Measurements from ENCODE around the gene SIRT2. TPM values are rescaled to one million over a fixed set of nuclear protein-coding genes. Genes with fewer than 3 reads are reported as not detected.

Gene SIRT2
- total RNA-seq, 5 donors from 2014 or later (not counting 1 experiment from before 2014, with no cell fraction given), result 50.7 to 67.6 (median 55.6) TPM

DNA sequence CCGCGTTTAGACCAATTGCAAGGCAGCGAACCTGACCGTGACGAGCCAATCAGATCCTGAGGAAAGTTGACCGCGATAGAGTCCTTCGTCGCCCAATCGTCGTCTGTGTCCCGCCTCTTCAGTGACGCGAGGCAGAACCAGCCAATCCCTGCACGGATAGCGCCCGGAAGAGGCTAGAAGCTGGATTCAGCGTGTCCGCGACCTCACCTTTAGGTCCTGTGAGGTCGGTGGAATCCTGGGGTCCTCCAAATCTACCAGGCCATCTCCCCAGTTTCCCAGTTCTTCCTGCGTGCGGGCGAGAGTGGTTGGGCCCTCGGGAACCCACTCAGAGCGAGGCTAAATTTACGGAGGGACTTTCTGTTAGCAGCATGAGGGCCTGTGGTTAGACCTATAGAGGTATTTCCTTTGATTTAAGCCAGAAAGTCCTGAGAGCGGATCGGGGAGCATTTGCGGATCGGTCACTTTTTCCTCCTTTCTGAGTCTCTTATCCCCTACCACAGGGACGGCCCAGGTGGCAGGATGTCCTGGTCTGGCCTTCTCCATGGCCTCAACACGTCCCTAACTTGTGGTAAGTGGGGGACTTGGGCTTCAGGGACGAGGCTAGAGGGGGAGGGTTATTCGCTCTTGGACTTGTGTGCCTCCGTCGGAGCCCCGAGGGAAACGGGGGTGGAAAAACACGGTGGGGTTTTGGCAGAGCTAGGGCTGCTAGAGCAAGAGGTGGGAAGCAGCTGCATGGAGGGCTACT, 31.5 kb upstream of the SIRT2 start, which contains the start of gene MRPS12:
Gene MRPS12 (plus strand): TSS at position 169 of the 745 bp plus-strand sequence. CDS start 351 bp downstream, at position 520.
- DNase-seq, result peak in 33 of 35 experiments; percentile 96 to 100 (median 98)
- under 1% methylated on average over 31 of the region's 40 CpGs for WGBS (ENCODE audit: insufficient coverage)
- H3K4me1 Mint-ChIP-seq, result peaks cover 34 to 50% (median 39%) of the 10 kb centered on the region in 3 donors

DNA sequence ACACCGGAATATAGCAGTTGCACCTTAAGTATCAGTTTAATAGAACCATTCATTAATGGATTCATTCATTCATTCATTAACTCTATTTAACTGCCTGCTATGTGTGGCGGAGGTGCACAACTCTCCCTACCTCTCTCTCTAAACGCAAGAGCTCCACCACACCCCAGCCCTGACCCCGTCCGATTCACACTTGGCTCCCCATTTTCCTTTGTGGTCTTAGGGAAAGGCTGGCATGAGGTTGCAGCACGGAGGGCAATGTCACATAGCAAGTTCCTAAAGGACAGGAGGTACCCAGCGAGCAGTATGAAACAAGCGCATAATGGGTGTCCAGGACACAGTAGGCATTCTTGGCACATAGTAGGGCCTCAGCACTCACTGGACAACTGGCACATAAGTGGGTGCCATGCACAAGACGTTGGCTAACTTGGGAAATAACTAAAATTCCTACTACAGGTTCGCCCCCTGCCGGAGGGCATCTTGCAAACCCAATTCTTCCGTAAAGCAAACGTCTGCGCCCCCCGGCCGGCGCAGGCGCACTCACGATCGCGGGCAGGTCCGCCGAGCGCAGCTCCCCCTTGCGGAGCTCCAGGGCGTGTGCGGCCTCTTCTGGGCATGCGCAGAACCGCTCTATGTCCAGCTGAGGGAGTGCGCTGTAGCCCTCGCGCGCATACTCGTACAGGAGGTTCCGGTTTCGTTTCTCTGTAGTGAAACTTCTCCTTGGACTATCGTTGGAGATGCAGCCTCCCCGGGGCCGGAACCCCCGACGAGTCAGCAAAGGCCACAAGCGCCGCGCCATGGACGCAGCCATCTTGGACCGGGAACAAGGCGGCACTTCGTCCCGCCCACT, 30.7 kb upstream of the SIRT2 start, which contains the start of gene SARS2:
Gene SARS2 (minus strand): TSS at position 835 of the 847 bp plus-strand sequence. CDS start 27 bp downstream, at position 808.
- ChIA-PET CTCF (interaction anchor here (0.5 to 2.2 kb wide), 23 partner anchors 10 to 556 kb away, joined by 3 to 33 read pairs (median 5); partner anchors contain the start of genes ACTN4 (in 1 of the 2), ECH1 (in 1 of the 2), EIF3K (in 1 of the 2) and FAM98C (in 1 of the 2)), POLR2A (interaction anchor here (0.5 to 2.3 kb wide), 5 partner anchors 24 to 542 kb away, joined by 4 to 23 read pairs (median 8); partner anchors contain the start of genes GGN (in 1 of the 2), NFKBIB (in 1 of the 2) and SIRT2 (in 1 of the 2))
- Mint-ChIP-seq H3K36me3 (peaks cover 21% of the 10 kb centered on the region), H3K9me3 (peaks cover 0 to 5% (median 0%) of the 10 kb centered on the region in 3 donors), H3K4me3 (peak within 1 kb of the TSS; percentile 97 to 99 (median 97)), H3K27ac (peak within 1 kb of the TSS; percentile 96 to 99), H3K27me3 (no peaks in the 10 kb centered on the region), H3K4me1 (peaks cover 34 to 53% (median 39%) of the 10 kb centered on the region in 3 donors)
- peak; percentile 63 to 77 (median 70) for ATAC-seq (replicated peaks in 1 of 4)
- Histone ChIP-seq H3K4me3 (ENCODE audit: control insufficient read depth in 1 of 2, extremely low read depth in 1 of 2, low read length in 1 of 2) (peak within 1 kb of the TSS; percentile 86 to 89), H3K4me1 (ENCODE audit: control insufficient read depth in 1 of 2, extremely low read depth in 1 of 2, insufficient read depth in 2 of 2, low read length in 2 of 2) (peaks cover 10 to 74% of the 10 kb centered on the region in 2 experiments), H3K36me3 (ENCODE audit: control insufficient read depth in 2 of 2, extremely low read depth in 1 of 2, insufficient read depth in 1 of 2, low read length in 1 of 2) (peaks cover 15 to 20% of the 10 kb centered on the region in 2 donors), H3K27me3 (replicated peaks in 1 of 2; ENCODE audit: control insufficient read depth in 2 of 2, extremely low read depth in 1 of 2, insufficient read depth in 2 of 2, low read length in 1 of 2) (no peaks in the 10 kb centered on the region), H3K27ac (ENCODE audit: low read length) (peak within 1 kb of the TSS; percentile 86), H3K9me3 (no peaks in the 10 kb centered on the region)
- DNase-seq, result peak in 32 of 35 experiments; percentile 84 to 98 (median 90)
- WGBS (ENCODE audit: insufficient coverage), result under 1% methylated on average over 45 of the region's 49 CpGs

More for the DNA sequence above, 31.5 kb upstream of the SIRT2 start, which contains the start of gene MRPS12:
- Histone ChIP-seq H3K9me3 (no peaks in the 10 kb centered on the region), H3K27ac (ENCODE audit: low read length) (peak within 1 kb of the TSS; percentile 86), H3K4me1 (ENCODE audit: control insufficient read depth in 1 of 2, extremely low read depth in 1 of 2, insufficient read depth in 2 of 2, low read length in 2 of 2) (peaks cover 10 to 67% of the 10 kb centered on the region in 2 experiments), H3K4me3 (ENCODE audit: control insufficient read depth in 1 of 2, extremely low read depth in 1 of 2, low read length in 1 of 2) (peak within 1 kb of the TSS; percentile 86 to 89), H3K36me3 (ENCODE audit: control insufficient read depth in 2 of 2, extremely low read depth in 1 of 2, insufficient read depth in 1 of 2, low read length in 1 of 2) (peaks cover 15 to 20% of the 10 kb centered on the region in 2 donors), H3K27me3 (replicated peaks in 1 of 2; ENCODE audit: control insufficient read depth in 2 of 2, extremely low read depth in 1 of 2, insufficient read depth in 2 of 2, low read length in 1 of 2) (no peaks in the 10 kb centered on the region)
- Mint-ChIP-seq H3K36me3 (peaks cover 23% of the 10 kb centered on the region), H3K9me3 (peaks cover 0 to 5% (median 4%) of the 10 kb centered on the region in 3 donors), H3K27me3 (no peaks in the 10 kb centered on the region), H3K27ac (peak within 1 kb of the TSS; percentile 96 to 99), H3K4me3 (peak within 1 kb of the TSS; percentile 97 to 99 (median 97))
- peak; percentile 93 to 95 (median 95) for ATAC-seq (replicated peaks in 1 of 4)
- ChIA-PET POLR2A (interaction anchor here in 1 of 2 donors (0.5 to 2.3 kb wide), 4 partner anchors 24 to 543 kb away, joined by 3 to 11 read pairs (median 6); partner anchors contain the start of genes GGN, NFKBIB and SIRT2), CTCF (interaction anchor here (0.5 to 2.2 kb wide), 23 partner anchors 9 to 557 kb away, joined by 3 to 33 read pairs (median 5); partner anchors contain the start of genes ACTN4 (in 1 of the 2), ECH1 (in 1 of the 2), EIF3K (in 1 of the 2) and FAM98C (in 1 of the 2))

DNA sequence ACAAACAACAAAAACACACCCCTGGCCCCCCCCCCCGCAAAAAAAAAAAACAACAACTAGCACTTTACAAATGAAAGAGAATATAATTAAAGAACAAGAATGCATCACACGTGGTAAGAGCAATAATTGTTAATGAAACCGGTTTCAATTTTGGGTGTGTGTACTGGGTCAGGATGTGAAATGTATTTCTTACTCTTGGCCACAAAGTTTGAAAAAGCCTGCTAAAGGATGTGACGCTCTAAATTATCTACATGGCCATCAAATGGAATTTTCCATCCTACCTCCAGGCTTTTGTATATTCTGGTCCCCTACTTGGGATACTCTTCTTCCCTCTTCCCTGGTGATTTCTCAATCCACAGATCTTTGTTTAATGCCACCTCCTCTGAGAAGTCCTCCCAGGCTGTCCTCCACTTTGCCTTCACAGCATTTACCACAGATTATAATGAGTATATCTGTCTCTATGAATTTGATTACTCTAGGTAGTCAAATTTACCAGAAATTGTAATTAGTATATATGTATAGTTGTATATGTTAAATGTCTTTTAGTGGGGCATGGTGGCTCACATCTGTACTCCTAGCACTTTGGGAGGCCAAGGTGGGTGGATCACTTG, 29.1 kb upstream of the SIRT2 start:
- DNase-seq (peak in 1 of 35 experiments; percentile 55), ATAC-seq (replicated peaks in 1 of 4) (no peak)
- peak overlapping the region in 2 of 3 donors; percentile 21 to 27 for H3K4me3 Mint-ChIP-seq
- H3K4me3 ChIP-seq (ENCODE audit: control insufficient read depth in 1 of 2, extremely low read depth in 1 of 2, low read length in 1 of 2), result no peak overlapping the region
- ChIA-PET CTCF (interaction anchor here (0.7 to 1.0 kb wide), 2 partner anchors 12 to 28 kb away, joined by 7 to 8 read pairs; partner anchors contain the start of genes NFKBIB (in 1 of the 2) and SIRT2 (in 1 of the 2)), POLR2A (interaction anchor here in 1 of 2 donors (0.7 kb wide), 1 partner anchor 186 kb away, joined by 3 read pairs; no protein-coding TSS in a partner anchor)
- no peaks in the 10 kb centered on the region for H3K9me3 Mint-ChIP-seq
- H3K27me3 Mint-ChIP-seq, result no peaks in the 10 kb centered on the region
- peaks cover 12 to 16% of the 10 kb centered on the region in 2 donors for H3K36me3 ChIP-seq (ENCODE audit: control insufficient read depth in 2 of 2, extremely low read depth in 1 of 2, insufficient read depth in 1 of 2, low read length in 1 of 2)
- H3K4me1 ChIP-seq (ENCODE audit: control insufficient read depth in 1 of 2, extremely low read depth in 1 of 2, insufficient read depth in 2 of 2, low read length in 2 of 2), result peaks cover 10 to 90% of the 10 kb centered on the region in 2 experiments
- 60% methylated on average over 1 of the region's 4 CpGs for WGBS (ENCODE audit: insufficient coverage)
- H3K27ac Mint-ChIP-seq, result peak overlapping the region; percentile 40 to 45
- H3K27ac ChIP-seq (ENCODE audit: low read length), result peak overlapping the region; percentile 86
- peaks cover 20% of the 10 kb centered on the region for H3K36me3 Mint-ChIP-seq
- no peaks in the 10 kb centered on the region for H3K27me3 ChIP-seq (replicated peaks in 1 of 2; ENCODE audit: control insufficient read depth in 2 of 2, extremely low read depth in 1 of 2, insufficient read depth in 2 of 2, low read length in 1 of 2)
- H3K4me1 Mint-ChIP-seq, result peaks cover 34 to 57% (median 39%) of the 10 kb centered on the region in 3 donors
- H3K9me3 ChIP-seq, result no peaks in the 10 kb centered on the region

DNA sequence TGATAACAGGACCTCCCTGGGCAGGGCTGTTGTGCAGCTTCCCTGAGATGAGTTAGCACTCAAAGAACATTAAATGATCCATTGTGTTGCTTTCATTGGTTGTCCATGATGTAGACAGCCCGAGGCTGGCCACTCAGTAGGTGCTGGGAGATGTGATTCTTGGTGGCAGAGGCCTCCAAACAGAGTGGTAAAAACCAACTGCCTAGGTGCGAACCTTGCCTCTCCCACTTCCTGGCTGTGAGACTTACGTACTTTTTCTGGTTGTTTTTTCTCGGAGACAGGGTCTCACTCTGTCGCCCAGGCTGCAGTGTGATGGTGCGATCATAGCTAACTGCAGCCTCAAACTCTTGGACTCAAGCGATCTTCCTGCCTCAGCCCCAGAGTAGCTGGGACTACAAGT, 25.0 kb upstream of the SIRT2 start:
- Mint-ChIP-seq H3K27ac (peak overlapping the region in 1 of 2 donors; percentile 17), H3K4me1 (peaks cover 7 to 30% (median 8%) of the 10 kb centered on the region in 3 donors), H3K36me3 (peaks cover 27% of the 10 kb centered on the region), H3K9me3 (no peaks in the 10 kb centered on the region), H3K4me3 (no peak overlapping the region), H3K27me3 (no peaks in the 10 kb centered on the region)
- Histone ChIP-seq H3K4me3 (ENCODE audit: control insufficient read depth in 1 of 2, extremely low read depth in 1 of 2, low read length in 1 of 2) (no peak overlapping the region), H3K9me3 (no peaks in the 10 kb centered on the region), H3K27me3 (replicated peaks in 1 of 2; ENCODE audit: control insufficient read depth in 2 of 2, extremely low read depth in 1 of 2, insufficient read depth in 2 of 2, low read length in 1 of 2) (no peaks in the 10 kb centered on the region), H3K36me3 (ENCODE audit: control insufficient read depth in 2 of 2, extremely low read depth in 1 of 2, insufficient read depth in 1 of 2, low read length in 1 of 2) (peaks cover 12 to 15% of the 10 kb centered on the region in 2 donors), H3K27ac (ENCODE audit: low read length) (peak overlapping the region; percentile 81), H3K4me1 (ENCODE audit: control insufficient read depth in 1 of 2, extremely low read depth in 1 of 2, insufficient read depth in 2 of 2, low read length in 2 of 2) (peaks cover 0 to 59% of the 10 kb centered on the region in 2 experiments)
- ChIA-PET CTCF (no interaction called here), POLR2A (interaction anchor here (0.5 to 1.1 kb wide), 3 partner anchors 38 to 358 kb away, joined by 3 read pairs; no protein-coding TSS in a partner anchor)
- DNase-seq (peak in 23 of 35 experiments; percentile 7 to 67 (median 33)), ATAC-seq (replicated peaks in 1 of 4) (peak in 2 of 4 experiments; percentile 63 to 69)
- WGBS (ENCODE audit: insufficient coverage), result 64% methylated on average over 7 of the region's 7 CpGs

DNA sequence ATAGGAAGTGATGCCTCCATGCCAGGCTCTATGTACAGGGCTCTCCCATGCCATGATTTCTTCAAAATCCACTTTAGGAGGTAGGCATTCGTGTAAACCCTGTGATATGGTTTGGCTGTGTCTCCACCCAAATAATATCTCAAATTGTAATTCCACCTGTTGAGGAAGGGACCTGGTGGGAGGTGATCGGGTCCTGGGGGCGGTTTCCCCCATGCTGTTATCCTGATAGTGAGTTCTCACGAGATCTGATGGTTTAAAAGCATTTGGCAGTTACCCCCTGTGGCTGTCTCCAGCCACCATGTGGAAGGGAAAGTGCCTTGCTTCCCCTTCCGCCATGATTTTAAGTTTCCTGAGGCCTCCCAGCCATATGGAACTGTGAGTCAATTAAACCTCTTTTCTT, 23.1 kb upstream of the SIRT2 start:
- ATAC-seq (replicated peaks in 1 of 4) (no peak), DNase-seq (no peak)
- H3K4me3 Mint-ChIP-seq, result no peak overlapping the region
- H3K27ac Mint-ChIP-seq, result no peak overlapping the region
- Histone ChIP-seq H3K4me3 (ENCODE audit: control insufficient read depth in 1 of 2, extremely low read depth in 1 of 2, low read length in 1 of 2) (no peak overlapping the region), H3K27ac (ENCODE audit: low read length) (no peak overlapping the region), H3K36me3 (ENCODE audit: control insufficient read depth in 2 of 2, extremely low read depth in 1 of 2, insufficient read depth in 1 of 2, low read length in 1 of 2) (peaks cover 12 to 15% of the 10 kb centered on the region in 2 donors), H3K27me3 (replicated peaks in 1 of 2; ENCODE audit: control insufficient read depth in 2 of 2, extremely low read depth in 1 of 2, insufficient read depth in 2 of 2, low read length in 1 of 2) (no peaks in the 10 kb centered on the region), H3K9me3 (no peaks in the 10 kb centered on the region), H3K4me1 (ENCODE audit: control insufficient read depth in 1 of 2, extremely low read depth in 1 of 2, insufficient read depth in 2 of 2, low read length in 2 of 2) (peaks cover 0 to 41% of the 10 kb centered on the region in 2 experiments)
- POLR2A ChIA-PET, result no interaction called here
- peaks cover 0 to 11% (median 0%) of the 10 kb centered on the region in 3 donors for H3K4me1 Mint-ChIP-seq
- CTCF ChIA-PET, result no interaction called here
- peaks cover 21% of the 10 kb centered on the region for H3K36me3 Mint-ChIP-seq
- no peaks in the 10 kb centered on the region for H3K27me3 Mint-ChIP-seq
- WGBS (ENCODE audit: insufficient coverage), result 92% methylated on average over 2 of the region's 5 CpGs
- no peaks in the 10 kb centered on the region for H3K9me3 Mint-ChIP-seq

Measured in T-cell (primary cell).